Gastrocnemius medialis (tissue), 4 donors: Measurements from ENCODE around the gene SIK3. TPM values are rescaled to one million over a fixed set of nuclear protein-coding genes. Genes with fewer than 3 reads are reported as not detected.

Experiments used
- ATAC-seq, 2 donors: fragments of 150-250 bp; one replicate each; pipeline ENCODE4 v1.9.1; 2016
- DNase-seq, 2 donors: peaks; one replicate each; pipeline ENCODE4 v3.0.0-alpha.2; 2019
- H3K27ac ChIP-seq, 4 donors: fragments of 200-600 bp; sonication (generic); 1 replicate in 1 of 4; 2 replicates in 3 of 4; pipeline ENCODE4 v1.5.1; 2016 to 2018; ENCODE audit warnings: mild to moderate bottlenecking in 2 of 4, moderate library complexity in 1 of 4
- H3K27me3 ChIP-seq, 3 donors: fragments of 200-600 bp; sonication (generic) in 2 of 3; 1 replicate in 1 of 3; 2 replicates in 2 of 3; pipeline versions ENCODE4 v1.5.1 to v1.6.0; 2016 to 2019; ENCODE audit warnings: mild to moderate bottlenecking in 1 of 3, moderate library complexity in 1 of 3
- H3K36me3 ChIP-seq, 2 donors: fragments of 200-600 bp; sonication (generic) in 1 of 2; one replicate each; pipeline ENCODE4 v1.5.1; 2017 to 2018
- H3K4me1 ChIP-seq, 2 donors: fragments of 200-600 bp; sonication (generic) in 1 of 2; one replicate each; pipeline ENCODE4 v1.5.1; 2016 to 2017; ENCODE audit warnings: mild to moderate bottlenecking in 2 of 2
- H3K4me3 ChIP-seq, 4 donors: fragments of 200-600 bp; sonication (generic) in 3 of 4; 1 replicate in 1 of 4; 2 replicates in 3 of 4; pipeline ENCODE4 v1.5.1; 2016 to 2019; ENCODE audit warnings: mild to moderate bottlenecking in 2 of 4
- H3K9me3 ChIP-seq, 3 donors: fragments of 200-600 bp; sonication (generic) in 2 of 3; 1 replicate in 1 of 3; 2 replicates in 2 of 3; pipeline ENCODE4 v1.5.1; 2016 to 2019
- CTCF ChIP-seq, 5 experiments: fragments of 450-650 bp in 3 of 5; fragments of 200-600 bp in 2 of 5; sonication (generic) in 2 of 5; IDR thresholded peaks in 4 of 5; conservative IDR thresholded peaks in 1 of 5; 1 replicate in 4 of 5; 2 replicates in 1 of 5; pipeline ENCODE4 v1.5.1; 2016 to 2019; ENCODE audit warnings: antibody characterized with exemption in 5 of 5, mild to moderate bottlenecking in 3 of 5, moderate library complexity in 3 of 5
- POLR2A ChIP-seq, 2 donors: fragments of 450-650 bp; IDR thresholded peaks; one replicate each; pipeline ENCODE4 v1.6.1; 2017; ENCODE audit warnings: antibody characterized with exemption in 2 of 2, mild to moderate bottlenecking in 2 of 2, moderate library complexity in 2 of 2
- in situ Hi-C, 4 donors: fragments of 200-750 bp; cut with MboI; loops; one replicate each; pipeline versions ENCODE4 v1.15.0 to v1.8.0; 2017; ENCODE audit warnings: low sequenced_read_pairs in 4 of 4
- intact Hi-C: fragments of 100-400 bp; cut with DNase I; formaldehyde crosslinking; loops from one replicate; pipeline ENCODE4 v1.15.1; 2023; ENCODE audit warnings: low total_unique reads
- total RNA-seq, 4 donors: library from RNA; depleted of rRNA; stranded (reverse); fragments of >200 nt; gene quantifications; one replicate each; pipeline versions ENCODE4 v1.1.0 to v1.2.3, GENCODE V29; 2016

The SIK3 gene
- total RNA-seq, 4 donors from 2014 or later = 34.4 to 42.4 (median 37.2) TPM

GRCh38 chr11:117045956-117046355 is 52.3 kb downstream of the SIK3 start:
- no peaks in the 10 kb centered on the region for H3K9me3 ChIP-seq
- H3K36me3 ChIP-seq = no peaks in the 10 kb centered on the region
- peaks cover 45 to 46% of the 10 kb centered on the region in 2 donors for H3K4me1 ChIP-seq
- intact Hi-C loops = loop anchor here (5.0 kb wide), 1 partner anchor 51 kb away; the partner anchor contains the start of gene SIK3
- H3K27ac ChIP-seq = peak overlapping the region; percentile 58 to 70 (median 65)
- no peaks in the 10 kb centered on the region for H3K27me3 ChIP-seq
- DNase-seq (no peak), ATAC-seq (peak; percentile 26 to 87)
- in situ Hi-C loops = no loop called here
- TF ChIP-seq CTCF (IDR thresholded peaks at IDR 0.05 in 4 of 5, conservative IDR thresholded peaks at IDR 0.05 in 1 of 5) (no peak), POLR2A (IDR thresholded peaks at IDR 0.05) (no peak)
- no peak overlapping the region for H3K4me3 ChIP-seq

- Histone ChIP-seq H3K36me3 (no peaks in the 10 kb centered on the region), H3K4me1 (peaks cover 50 to 53% of the 10 kb centered on the region in 2 donors), H3K4me3 (peak overlapping the region in 2 of 4 donors; percentile 5 to 19), H3K27me3 (no peaks in the 10 kb centered on the region), H3K27ac (peak overlapping the region; percentile 58 to 70 (median 65)), H3K9me3 (no peaks in the 10 kb centered on the region)
- TF ChIP-seq CTCF (IDR thresholded peaks at IDR 0.05 in 4 of 5, conservative IDR thresholded peaks at IDR 0.05 in 1 of 5) (no peak), POLR2A (IDR thresholded peaks at IDR 0.05) (no peak)
- peak in 1 of 2 donors; percentile 17 for DNase-seq
- in situ Hi-C loops (no loop called here), intact Hi-C loops (loop anchor here (5.0 kb wide), 1 partner anchor 52 kb away; the partner anchor contains the start of gene SIK3)
- ATAC-seq = peak; percentile 90 to 91
These were observed 53.0 kb downstream of the SIK3 start for GRCh38 chr11:117045196-117045595.

- in situ Hi-C loops (no loop called here), intact Hi-C loops (loop anchor here (5.0 kb wide), 2 partner anchors 53 to 57 kb away; partner anchors contain the start of gene SIK3)
- peak overlapping the region; percentile 58 to 70 (median 65) for H3K27ac ChIP-seq
- no peak for ATAC-seq
- TF ChIP-seq CTCF (IDR thresholded peaks at IDR 0.05 in 4 of 5, conservative IDR thresholded peaks at IDR 0.05 in 1 of 5) = no peak
- no peak for TF ChIP-seq POLR2A (IDR thresholded peaks at IDR 0.05)
- peaks cover 56 to 59% of the 10 kb centered on the region in 2 donors for H3K4me1 ChIP-seq
- no peaks in the 10 kb centered on the region for H3K36me3 ChIP-seq
- H3K9me3 ChIP-seq = no peaks in the 10 kb centered on the region
- no peak for DNase-seq
- H3K4me3 ChIP-seq = peak overlapping the region in 1 of 4 donors; percentile 19
- no peaks in the 10 kb centered on the region for H3K27me3 ChIP-seq
These were observed 53.8 kb downstream of the SIK3 start for GRCh38 chr11:117044287-117045035.

GRCh38 chr11:117042689-117043088 is 55.5 kb downstream of the SIK3 start:
- Histone ChIP-seq H3K27me3 (no peaks in the 10 kb centered on the region), H3K4me1 (peaks cover 64% of the 10 kb centered on the region in 2 donors), H3K36me3 (no peaks in the 10 kb centered on the region), H3K9me3 (no peaks in the 10 kb centered on the region), H3K4me3 (no peak overlapping the region), H3K27ac (no peak overlapping the region)
- intact Hi-C loops (loop anchor here (1.0 to 5.0 kb wide), 2 partner anchors 11 to 55 kb away; no protein-coding TSS in a partner anchor), in situ Hi-C loops (no loop called here)
- DNase-seq (no peak), ATAC-seq (no peak)
- no peak for TF ChIP-seq POLR2A (IDR thresholded peaks at IDR 0.05)
- TF ChIP-seq CTCF (IDR thresholded peaks at IDR 0.05 in 4 of 5, conservative IDR thresholded peaks at IDR 0.05 in 1 of 5) = no peak
